ENCODE measurements around the gene ZNF154. TPM values are rescaled to one million over a fixed set of nuclear protein-coding genes. Genes with fewer than 3 reads are reported as not detected.
A peak's percentile ranks its signal among the peaks of the same experiment; 100 is the strongest.

ZNF154 gene
- total and polyA plus RNA-seq, 4 donors: 0.88 to 6.4 (median 3.8) TPM

GRCh38 chr19:57688011-57688763, 20.8 kb downstream of the ZNF154 start:
- no peak overlapping the region for H3K4me3 ChIP-seq (ENCODE audit: low read length in 2 of 2)
- intact Hi-C loops (cut with DNase I): no loop called here
- WGBS, 2 donors: 98 to 99% methylated on average over 6 of the region's 6 CpGs
- ATAC-seq (ENCODE audit: low FRiP score) (no peak), DNase-seq (no peak)
- no peaks in the 10 kb centered on the region for H3K4me1 ChIP-seq (ENCODE audit: control insufficient read depth in 1 of 2, insufficient read depth in 2 of 2, low read length in 2 of 2)
- no peak overlapping the region for H3K27ac ChIP-seq (ENCODE audit: low read depth in 1 of 2, low read length in 2 of 2)
- peaks cover 7 to 27% of the 10 kb centered on the region in 2 donors for H3K36me3 ChIP-seq (ENCODE audit: control insufficient read depth in 1 of 2, insufficient read depth in 2 of 2, low read length in 1 of 2)
- peaks cover 57% of the 10 kb centered on the region for H3K9me3 ChIP-seq (ENCODE audit: control insufficient read depth, low read length)
- H3K27me3 ChIP-seq (ENCODE audit: control insufficient read depth in 1 of 2, insufficient read depth in 2 of 2, low read length in 1 of 2): no peaks in the 10 kb centered on the region

- peaks cover 7 to 27% of the 10 kb centered on the region in 2 donors for H3K36me3 ChIP-seq (ENCODE audit: control insufficient read depth in 1 of 2, insufficient read depth in 2 of 2, low read length in 1 of 2)
- H3K9me3 ChIP-seq (ENCODE audit: control insufficient read depth, low read length): peaks cover 53% of the 10 kb centered on the region
- no peaks in the 10 kb centered on the region for H3K27me3 ChIP-seq (ENCODE audit: control insufficient read depth in 1 of 2, insufficient read depth in 2 of 2, low read length in 1 of 2)
- no peak for ATAC-seq (ENCODE audit: low FRiP score)
- no peaks in the 10 kb centered on the region for H3K4me1 ChIP-seq (ENCODE audit: control insufficient read depth in 1 of 2, insufficient read depth in 2 of 2, low read length in 2 of 2)
- no peak overlapping the region for H3K27ac ChIP-seq (ENCODE audit: low read depth in 1 of 2, low read length in 2 of 2)
- no peak for DNase-seq
- 98 to 99% methylated on average over 12 of the region's 12 CpGs for WGBS, 2 donors
- no peak overlapping the region for H3K4me3 ChIP-seq (ENCODE audit: low read length in 2 of 2)
- intact Hi-C loops (cut with DNase I): no loop called here
Observed at GRCh38 chr19:57687363-57688010, 21.5 kb downstream of the ZNF154 start.

- intact Hi-C loops (cut with DNase I): no loop called here
- Histone ChIP-seq H3K27me3 (ENCODE audit: control insufficient read depth in 1 of 2, insufficient read depth in 2 of 2, low read length in 1 of 2) (no peaks in the 10 kb centered on the region), H3K36me3 (ENCODE audit: control insufficient read depth in 1 of 2, insufficient read depth in 2 of 2, low read length in 1 of 2) (peaks cover 7 to 27% of the 10 kb centered on the region in 2 donors), H3K27ac (ENCODE audit: low read depth in 1 of 2, low read length in 2 of 2) (no peak overlapping the region), H3K4me3 (ENCODE audit: low read length in 2 of 2) (no peak overlapping the region), H3K4me1 (ENCODE audit: control insufficient read depth in 1 of 2, insufficient read depth in 2 of 2, low read length in 2 of 2) (no peaks in the 10 kb centered on the region), H3K9me3 (ENCODE audit: control insufficient read depth, low read length) (peaks cover 53% of the 10 kb centered on the region)
- 97 to 99% methylated on average over 3 of the region's 3 CpGs for WGBS, 2 donors
- no peak for DNase-seq
- ATAC-seq (ENCODE audit: low FRiP score): no peak
Observed at GRCh38 chr19:57686727-57687126, 22.3 kb downstream of the ZNF154 start.

GRCh38 chr19:57682226-57682766, 26.7 kb downstream of the ZNF154 start:
- Histone ChIP-seq H3K4me3 (ENCODE audit: low read length in 2 of 2) (peak overlapping the region; percentile 67 to 97), H3K27ac (ENCODE audit: low read depth in 1 of 2, low read length in 2 of 2) (no peak overlapping the region), H3K9me3 (ENCODE audit: control insufficient read depth, low read length) (peaks cover 36% of the 10 kb centered on the region), H3K36me3 (ENCODE audit: control insufficient read depth in 1 of 2, insufficient read depth in 2 of 2, low read length in 1 of 2) (peaks cover 7 to 23% of the 10 kb centered on the region in 2 donors), H3K4me1 (ENCODE audit: control insufficient read depth in 1 of 2, insufficient read depth in 2 of 2, low read length in 2 of 2) (no peaks in the 10 kb centered on the region), H3K27me3 (ENCODE audit: control insufficient read depth in 1 of 2, insufficient read depth in 2 of 2, low read length in 1 of 2) (no peaks in the 10 kb centered on the region)
- intact Hi-C loops (cut with DNase I): loop anchor here in 1 of 2 donors (5.0 kb wide), 2 partner anchors 50 to 70 kb away; partner anchors contain the start of genes ZNF134 and ZNF211
- 2 to 3% methylated on average over 19 of the region's 19 CpGs for WGBS, 2 donors
- ATAC-seq (ENCODE audit: low FRiP score) (peak; percentile 64), DNase-seq (no peak)

- WGBS, 2 donors: 60 to 65% methylated on average over 2 of the region's 2 CpGs
- Histone ChIP-seq H3K4me1 (ENCODE audit: control insufficient read depth in 1 of 2, insufficient read depth in 2 of 2, low read length in 2 of 2) (no peaks in the 10 kb centered on the region), H3K4me3 (ENCODE audit: low read length in 2 of 2) (no peak overlapping the region), H3K27me3 (ENCODE audit: control insufficient read depth in 1 of 2, insufficient read depth in 2 of 2, low read length in 1 of 2) (no peaks in the 10 kb centered on the region), H3K36me3 (ENCODE audit: control insufficient read depth in 1 of 2, insufficient read depth in 2 of 2, low read length in 1 of 2) (no peaks in the 10 kb centered on the region), H3K9me3 (ENCODE audit: control insufficient read depth, low read length) (peaks cover 1% of the 10 kb centered on the region), H3K27ac (ENCODE audit: low read depth in 1 of 2, low read length in 2 of 2) (no peak overlapping the region)
- intact Hi-C loops (cut with DNase I): no loop called here
- ATAC-seq (ENCODE audit: low FRiP score) (no peak), DNase-seq (no peak)
Observed at GRCh38 chr19:57675881-57676280, 33.1 kb downstream of the ZNF154 start.

- Histone ChIP-seq H3K27me3 (ENCODE audit: control insufficient read depth in 1 of 2, insufficient read depth in 2 of 2, low read length in 1 of 2) (peaks cover 0 to 2% of the 10 kb centered on the region in 2 donors), H3K4me3 (ENCODE audit: low read length in 2 of 2) (no peak overlapping the region), H3K4me1 (ENCODE audit: control insufficient read depth in 1 of 2, insufficient read depth in 2 of 2, low read length in 2 of 2) (no peaks in the 10 kb centered on the region), H3K9me3 (ENCODE audit: control insufficient read depth, low read length) (peaks cover 3% of the 10 kb centered on the region), H3K27ac (ENCODE audit: low read depth in 1 of 2, low read length in 2 of 2) (no peak overlapping the region), H3K36me3 (ENCODE audit: control insufficient read depth in 1 of 2, insufficient read depth in 2 of 2, low read length in 1 of 2) (no peaks in the 10 kb centered on the region)
- WGBS, 2 donors: 78 to 80% methylated on average over 4 of the region's 4 CpGs
- no peak for ATAC-seq (ENCODE audit: low FRiP score)
- intact Hi-C loops (cut with DNase I): no loop called here
- DNase-seq: no peak
Observed at GRCh38 chr19:57672466-57672865, 36.5 kb downstream of the ZNF154 start.

- peaks cover 0 to 2% of the 10 kb centered on the region in 2 donors for H3K27me3 ChIP-seq (ENCODE audit: control insufficient read depth in 1 of 2, insufficient read depth in 2 of 2, low read length in 1 of 2)
- H3K4me3 ChIP-seq (ENCODE audit: low read length in 2 of 2): no peak overlapping the region
- no peaks in the 10 kb centered on the region for H3K36me3 ChIP-seq (ENCODE audit: control insufficient read depth in 1 of 2, insufficient read depth in 2 of 2, low read length in 1 of 2)
- 35 to 37% methylated on average over 7 of the region's 7 CpGs for WGBS, 2 donors
- H3K27ac ChIP-seq (ENCODE audit: low read depth in 1 of 2, low read length in 2 of 2): no peak overlapping the region
- peaks cover 3% of the 10 kb centered on the region for H3K9me3 ChIP-seq (ENCODE audit: control insufficient read depth, low read length)
- H3K4me1 ChIP-seq (ENCODE audit: control insufficient read depth in 1 of 2, insufficient read depth in 2 of 2, low read length in 2 of 2): no peaks in the 10 kb centered on the region
- intact Hi-C loops (cut with DNase I): no loop called here
- no peak for ATAC-seq (ENCODE audit: low FRiP score)
- DNase-seq: no peak
Observed at GRCh38 chr19:57671124-57671895, 37.7 kb downstream of the ZNF154 start.

- ATAC-seq (ENCODE audit: low FRiP score): no peak
Observed at GRCh38 chr19:57668635-57669034, 40.4 kb downstream of the ZNF154 start, which contains the start of gene ZSCAN4. Gene ZSCAN4, plus strand, starts transcription at chr19:57668935. Its CDS starts 7,211 bp downstream, at chr19:57676146.

More at GRCh38 chr19:57668635-57669034, 40.4 kb downstream of the ZNF154 start, which contains the start of gene ZSCAN4:
- Histone ChIP-seq H3K36me3 (ENCODE audit: control insufficient read depth in 1 of 2, insufficient read depth in 2 of 2, low read length in 1 of 2) (no peaks in the 10 kb centered on the region), H3K4me3 (ENCODE audit: low read length in 2 of 2) (no peak within 1 kb of the TSS), H3K9me3 (ENCODE audit: control insufficient read depth, low read length) (peaks cover 3% of the 10 kb centered on the region), H3K27me3 (ENCODE audit: control insufficient read depth in 1 of 2, insufficient read depth in 2 of 2, low read length in 1 of 2) (peaks cover 0 to 2% of the 10 kb centered on the region in 2 donors), H3K4me1 (ENCODE audit: control insufficient read depth in 1 of 2, insufficient read depth in 2 of 2, low read length in 2 of 2) (no peaks in the 10 kb centered on the region), H3K27ac (ENCODE audit: low read depth in 1 of 2, low read length in 2 of 2) (no peak within 1 kb of the TSS)
- 74 to 84% methylated on average over 2 of the region's 2 CpGs for WGBS, 2 donors
- no peak for DNase-seq
- intact Hi-C loops (cut with DNase I): no loop called here
